Neural crest cell (in vitro differentiated cells): ENCODE results near the gene PKD2. TPM values are rescaled to one million over a fixed set of nuclear protein-coding genes. Genes with fewer than 3 reads are reported as not detected.

ENCODE experiments used
- DNase-seq: peaks from one replicate; pipeline ENCODE4 v3.0.0; 2021; ENCODE audit warnings: low read depth, mixed read lengths, low spot score
- H3K27ac Mint-ChIP-seq: one replicate; pipeline ENCODE4 v1.8.0; 2021; ENCODE audit warnings: mild to moderate bottlenecking, mixed read lengths; ENCODE audit not compliant: unreplicated experiment
- H3K27me3 Mint-ChIP-seq: 2 replicates; pipeline ENCODE4 v1.8.0; 2021; ENCODE audit warnings: low read depth, mild to moderate bottlenecking, mixed read lengths
- H3K36me3 Mint-ChIP-seq: 2 replicates; pipeline ENCODE4 v1.8.0; 2021; ENCODE audit warnings: low read depth, mild to moderate bottlenecking, mixed read lengths
- H3K4me1 Mint-ChIP-seq: 2 replicates; pipeline ENCODE4 v1.8.0; 2021; ENCODE audit warnings: mixed read lengths
- H3K4me3 Mint-ChIP-seq: one replicate; pipeline ENCODE4 v1.8.0; 2021; ENCODE audit warnings: mild to moderate bottlenecking, mixed read lengths
- H3K9me3 Mint-ChIP-seq: 2 replicates; pipeline ENCODE4 v1.8.0; 2021; ENCODE audit warnings: mixed read lengths
- total RNA-seq: library from RNA; stranded (reverse); gene quantifications from 2 replicates; pipeline ENCODE4 v1.2.1, GENCODE V29; 2021
- TF ChIP-seq, protein P1 (sequence below): fragments of 200-600 bp; sonication (generic); conservative IDR thresholded peaks from 2 replicates; pipeline ENCODE4 v1.5.0; 2021; ENCODE audit warnings: antibody characterized with exemption, mild to moderate bottlenecking

PKD2 gene
- total RNA-seq, 1 donor from 2014 or later = 37.9 TPM

DNA sequence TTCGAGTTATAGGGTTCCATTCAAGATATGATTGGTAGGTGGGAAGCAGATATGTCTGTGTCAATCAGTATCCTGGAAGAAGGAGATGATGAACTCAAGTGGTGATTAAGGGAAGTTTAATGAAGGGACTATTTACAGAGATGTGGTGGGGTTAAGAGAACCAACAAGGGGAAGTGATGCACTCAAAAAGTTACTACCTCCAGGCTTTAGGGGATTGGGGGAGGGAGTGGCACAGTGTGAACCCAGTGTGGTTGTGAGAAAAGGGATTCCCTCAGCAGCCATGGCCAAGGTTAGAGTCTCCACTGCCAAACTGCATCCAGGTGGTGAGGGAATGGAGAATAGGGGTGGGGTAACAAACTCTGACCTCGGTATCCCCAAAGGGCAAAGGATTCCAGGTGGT lies 27.9 kb downstream of the PKD2 start:
- peaks cover 33% of the 10 kb centered on the region for H3K36me3 Mint-ChIP-seq
- DNase-seq = no peak
- no peak overlapping the region for H3K4me3 Mint-ChIP-seq
- no peak overlapping the region for H3K27ac Mint-ChIP-seq
- TF ChIP-seq, protein P1, sequence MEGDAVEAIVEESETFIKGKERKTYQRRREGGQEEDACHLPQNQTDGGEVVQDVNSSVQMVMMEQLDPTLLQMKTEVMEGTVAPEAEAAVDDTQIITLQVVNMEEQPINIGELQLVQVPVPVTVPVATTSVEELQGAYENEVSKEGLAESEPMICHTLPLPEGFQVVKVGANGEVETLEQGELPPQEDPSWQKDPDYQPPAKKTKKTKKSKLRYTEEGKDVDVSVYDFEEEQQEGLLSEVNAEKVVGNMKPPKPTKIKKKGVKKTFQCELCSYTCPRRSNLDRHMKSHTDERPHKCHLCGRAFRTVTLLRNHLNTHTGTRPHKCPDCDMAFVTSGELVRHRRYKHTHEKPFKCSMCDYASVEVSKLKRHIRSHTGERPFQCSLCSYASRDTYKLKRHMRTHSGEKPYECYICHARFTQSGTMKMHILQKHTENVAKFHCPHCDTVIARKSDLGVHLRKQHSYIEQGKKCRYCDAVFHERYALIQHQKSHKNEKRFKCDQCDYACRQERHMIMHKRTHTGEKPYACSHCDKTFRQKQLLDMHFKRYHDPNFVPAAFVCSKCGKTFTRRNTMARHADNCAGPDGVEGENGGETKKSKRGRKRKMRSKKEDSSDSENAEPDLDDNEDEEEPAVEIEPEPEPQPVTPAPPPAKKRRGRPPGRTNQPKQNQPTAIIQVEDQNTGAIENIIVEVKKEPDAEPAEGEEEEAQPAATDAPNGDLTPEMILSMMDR = no peak
- H3K4me1 Mint-ChIP-seq = no peaks in the 10 kb centered on the region
- no peaks in the 10 kb centered on the region for H3K27me3 Mint-ChIP-seq
- no peaks in the 10 kb centered on the region for H3K9me3 Mint-ChIP-seq

DNA sequence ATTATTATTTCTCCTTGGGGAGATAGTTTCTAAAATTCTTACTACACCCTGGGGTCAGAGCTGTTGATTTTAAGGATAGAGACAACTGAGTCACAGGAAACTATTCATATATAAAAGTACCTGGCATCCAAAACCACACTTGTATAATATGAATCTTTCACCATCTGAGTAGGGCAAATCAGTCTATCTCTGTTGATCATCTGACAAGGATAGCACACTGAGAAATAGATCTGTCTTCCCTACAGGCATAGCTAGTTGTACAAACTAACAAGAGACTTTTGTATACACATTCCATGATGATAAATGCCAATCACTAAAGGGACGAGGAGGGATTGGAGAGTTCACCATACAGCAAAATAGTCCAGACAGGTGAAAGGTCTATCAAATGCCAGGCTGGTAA lies 30.0 kb downstream of the PKD2 start:
- no peak for DNase-seq
- no peaks in the 10 kb centered on the region for H3K27me3 Mint-ChIP-seq
- H3K36me3 Mint-ChIP-seq = peaks cover 30% of the 10 kb centered on the region
- H3K9me3 Mint-ChIP-seq = no peaks in the 10 kb centered on the region
- H3K27ac Mint-ChIP-seq = no peak overlapping the region
- no peak overlapping the region for H3K4me3 Mint-ChIP-seq
- TF ChIP-seq, protein P1 = no peak
- H3K4me1 Mint-ChIP-seq = no peaks in the 10 kb centered on the region

DNA sequence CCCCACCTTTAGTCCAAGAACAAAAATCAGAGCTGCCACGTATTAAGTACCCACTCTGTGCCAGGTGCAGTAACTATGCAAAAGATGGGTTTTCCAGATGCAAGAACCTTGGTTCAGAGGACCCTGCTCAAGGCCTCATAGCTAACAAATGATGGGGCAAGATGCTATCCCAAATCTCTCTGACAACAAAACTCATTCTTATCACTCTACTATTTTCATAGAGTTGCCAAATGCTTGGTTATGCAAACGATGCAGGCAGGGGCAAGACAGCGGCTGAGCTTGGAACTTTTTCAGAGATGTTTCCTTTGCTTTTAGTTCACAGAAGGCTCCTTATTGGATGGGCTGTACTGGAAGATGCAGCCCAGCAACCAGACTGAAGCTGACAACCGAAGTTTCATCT lies 30.5 kb downstream of the PKD2 start:
- no peak overlapping the region for H3K4me3 Mint-ChIP-seq
- no peak for DNase-seq
- no peaks in the 10 kb centered on the region for H3K27me3 Mint-ChIP-seq
- peaks cover 30% of the 10 kb centered on the region for H3K36me3 Mint-ChIP-seq
- TF ChIP-seq, protein P1 = no peak
- no peaks in the 10 kb centered on the region for H3K4me1 Mint-ChIP-seq
- no peaks in the 10 kb centered on the region for H3K9me3 Mint-ChIP-seq
- no peak overlapping the region for H3K27ac Mint-ChIP-seq

DNA sequence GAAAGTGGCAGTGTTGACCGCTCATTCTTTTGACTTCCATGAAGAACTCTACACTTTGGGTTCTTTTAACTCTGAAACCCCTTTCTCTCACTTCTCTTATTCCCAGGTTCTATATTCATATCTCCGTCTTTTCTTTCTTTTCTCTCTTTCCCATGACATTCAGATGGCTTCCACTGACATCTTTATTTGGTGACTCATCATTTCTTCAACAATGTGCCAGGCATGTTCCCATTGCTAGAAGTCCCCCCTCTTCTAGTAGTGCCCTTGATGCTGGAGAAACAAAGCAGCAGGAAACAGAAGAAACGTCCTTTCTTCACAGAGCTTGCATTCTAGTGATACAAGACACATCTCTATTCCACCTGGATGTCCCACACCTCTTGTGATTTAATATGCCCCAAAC lies 33.3 kb downstream of the PKD2 start:
- Mint-ChIP-seq H3K4me3 (no peak overlapping the region), H3K36me3 (peaks cover 20% of the 10 kb centered on the region)

DNA sequence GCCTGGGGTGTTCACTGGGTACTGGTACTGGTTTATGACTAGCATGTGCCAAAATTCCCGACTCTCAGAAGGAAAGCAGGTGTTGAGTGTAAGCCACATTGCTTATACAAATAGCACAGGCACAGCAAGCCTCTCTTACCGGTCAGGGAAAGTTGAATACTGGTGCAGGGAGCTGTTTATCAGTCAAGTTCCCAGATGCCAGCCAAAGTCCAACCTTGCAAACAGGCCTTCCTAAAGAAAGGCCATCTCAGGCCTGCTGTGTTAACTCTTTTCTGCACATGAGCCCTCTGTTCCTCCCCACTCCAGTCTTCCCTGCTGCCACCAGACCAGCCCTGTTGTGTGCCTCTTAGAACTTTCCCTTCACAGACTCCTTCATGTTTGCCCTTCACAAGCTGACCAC lies 34.2 kb downstream of the PKD2 start:
- DNase-seq = no peak
- no peak overlapping the region for H3K4me3 Mint-ChIP-seq
- TF ChIP-seq, protein P1 = no peak
- H3K9me3 Mint-ChIP-seq = no peaks in the 10 kb centered on the region
- H3K27ac Mint-ChIP-seq = no peak overlapping the region
- peaks cover 15% of the 10 kb centered on the region for H3K36me3 Mint-ChIP-seq
- H3K4me1 Mint-ChIP-seq = no peaks in the 10 kb centered on the region
- H3K27me3 Mint-ChIP-seq = no peaks in the 10 kb centered on the region

More for the DNA sequence above, 33.3 kb downstream of the PKD2 start:
- no peaks in the 10 kb centered on the region for H3K9me3 Mint-ChIP-seq
- no peak overlapping the region for H3K27ac Mint-ChIP-seq
- DNase-seq = no peak
- H3K27me3 Mint-ChIP-seq = no peaks in the 10 kb centered on the region
- H3K4me1 Mint-ChIP-seq = no peaks in the 10 kb centered on the region
- TF ChIP-seq, protein P1 = no peak

DNA sequence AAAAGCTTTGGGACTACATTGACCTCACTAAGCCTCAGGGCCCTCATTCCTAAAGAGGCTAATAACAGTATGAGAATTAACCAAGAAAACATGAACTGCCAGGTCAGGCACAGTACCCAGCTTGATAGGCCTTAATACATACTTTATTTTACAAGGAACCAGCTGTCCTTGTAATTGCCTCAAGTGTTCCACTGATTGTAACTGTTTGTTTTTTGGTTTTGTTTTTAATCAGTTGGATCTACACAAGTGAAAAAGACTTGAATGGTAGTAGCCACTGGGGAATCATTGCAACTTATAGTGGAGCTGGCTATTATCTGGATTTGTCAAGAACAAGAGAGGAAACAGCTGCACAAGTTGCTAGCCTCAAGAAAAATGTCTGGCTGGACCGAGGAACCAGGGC lies 35.6 kb downstream of the PKD2 start:
- Mint-ChIP-seq H3K4me1 (no peaks in the 10 kb centered on the region), H3K4me3 (no peak overlapping the region), H3K9me3 (no peaks in the 10 kb centered on the region), H3K27ac (no peak overlapping the region), H3K27me3 (no peaks in the 10 kb centered on the region), H3K36me3 (peaks cover 17% of the 10 kb centered on the region)
- no peak for DNase-seq
- TF ChIP-seq, protein P1 = no peak
